ENCODE data around the gene PWWP2A.
"Not testable (repeated sequence)": the region's sequence is repeated elsewhere in the genome, so short reads cannot be mapped to it uniquely, and the experiment has no call there.

Gene PWWP2A

DNA sequence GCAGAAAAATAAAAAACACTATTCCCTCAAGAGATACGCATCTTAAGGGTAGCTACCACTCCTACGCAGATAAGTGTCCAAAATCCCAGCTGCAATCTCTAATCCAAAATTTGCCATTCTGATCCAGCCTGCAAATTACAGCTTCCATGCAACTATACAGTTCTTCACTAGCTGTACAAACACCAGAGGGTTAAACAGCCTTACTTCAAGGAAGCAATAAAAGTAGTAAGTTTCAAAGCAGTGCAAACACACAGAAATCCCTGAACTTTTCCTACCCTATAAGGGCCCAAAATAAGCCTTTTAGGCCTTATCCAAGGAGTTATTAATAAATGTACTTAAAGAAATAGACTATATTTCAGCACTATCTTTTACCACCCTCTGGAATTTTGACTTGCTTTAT lies 39.5 kb downstream of the PWWP2A start:
- no peak for DNase-seq (ENCODE audit: low read depth in 1 of 2, low spot score in 1 of 2)

DNA sequence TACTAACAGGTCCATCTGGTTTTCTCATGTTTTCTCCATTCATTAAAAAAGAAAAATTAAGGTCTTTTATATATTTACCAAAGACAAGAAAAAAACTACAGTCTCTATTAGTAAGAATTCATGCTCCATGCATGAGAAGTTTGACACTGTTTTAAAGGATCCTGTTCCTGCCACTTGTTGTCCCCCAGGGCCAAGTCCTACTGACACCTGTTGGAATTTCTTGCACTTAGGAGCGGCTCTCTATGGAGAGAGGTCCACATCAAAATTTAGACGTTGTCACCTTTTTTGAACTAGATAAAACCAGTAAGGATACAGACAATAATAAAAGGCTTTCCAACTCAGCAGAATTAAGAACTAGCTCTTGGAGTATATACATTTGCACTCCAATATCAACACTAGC lies 42.3 kb downstream of the PWWP2A start:
- DNase-seq (ENCODE audit: low read depth in 1 of 2, low spot score in 1 of 2): no peak

DNA sequence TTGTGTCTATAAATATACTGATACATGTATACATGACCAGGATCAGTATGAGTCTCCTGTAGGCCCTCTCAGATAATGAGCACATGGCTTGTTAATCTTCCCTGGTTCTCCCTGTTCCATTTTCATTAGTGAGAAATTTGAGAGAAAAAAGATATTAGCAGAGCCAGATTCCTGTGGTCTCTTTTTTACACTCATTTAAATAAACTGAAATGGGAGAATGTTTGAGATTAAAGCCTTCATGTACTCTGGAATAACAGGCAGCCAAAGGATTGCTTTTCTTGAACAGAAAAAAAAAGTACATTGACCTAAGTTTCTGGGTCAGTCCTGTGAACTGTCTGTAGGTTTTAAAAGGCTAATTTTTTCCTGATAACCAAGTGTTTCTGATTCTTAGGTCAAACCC lies 44.2 kb downstream of the PWWP2A start:
- no peak for DNase-seq (ENCODE audit: low read depth in 1 of 2, low spot score in 1 of 2)

DNA sequence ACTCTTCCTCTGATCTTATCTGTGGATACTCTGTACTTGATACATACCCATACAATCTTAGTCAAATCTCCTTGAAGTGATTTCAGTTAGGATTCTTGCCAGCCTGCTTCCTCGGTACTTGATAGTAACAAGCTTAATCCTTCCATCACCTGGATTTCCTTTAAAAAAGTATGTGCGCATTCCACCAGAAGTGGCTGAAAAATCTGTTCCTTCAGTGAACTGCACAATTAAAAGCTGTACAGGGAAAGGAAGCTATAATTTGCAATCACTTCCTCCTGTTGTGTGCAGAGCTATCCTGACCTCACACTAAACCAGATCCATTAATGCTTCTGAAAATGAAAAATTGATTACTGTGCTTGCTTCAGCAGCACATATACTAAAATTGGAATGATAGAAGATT lies 47.3 kb downstream of the PWWP2A start:
- no peak for DNase-seq (ENCODE audit: low read depth in 1 of 2, low spot score in 1 of 2)

DNA sequence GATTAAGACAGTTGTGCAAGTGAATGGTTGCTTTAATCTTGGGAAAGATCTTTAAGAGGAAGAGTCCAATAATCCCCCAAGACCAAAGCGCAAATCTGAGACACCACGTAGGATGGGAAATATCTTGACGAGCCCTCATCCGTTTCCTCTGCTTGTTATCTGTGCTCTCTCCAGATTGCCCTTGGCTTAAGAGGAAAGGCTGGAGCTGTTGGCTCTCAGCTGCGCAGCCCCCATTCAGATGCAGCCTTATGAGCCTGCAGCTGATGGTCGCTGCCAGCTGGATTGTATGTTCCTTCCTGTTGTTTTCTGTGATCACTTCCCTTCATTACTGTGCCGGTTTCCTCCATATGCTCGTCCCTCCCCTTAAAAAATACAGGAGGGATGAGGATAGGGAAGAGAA lies 47.7 kb downstream of the PWWP2A start:
- no peak for DNase-seq (ENCODE audit: low read depth in 1 of 2, low spot score in 1 of 2)

DNA sequence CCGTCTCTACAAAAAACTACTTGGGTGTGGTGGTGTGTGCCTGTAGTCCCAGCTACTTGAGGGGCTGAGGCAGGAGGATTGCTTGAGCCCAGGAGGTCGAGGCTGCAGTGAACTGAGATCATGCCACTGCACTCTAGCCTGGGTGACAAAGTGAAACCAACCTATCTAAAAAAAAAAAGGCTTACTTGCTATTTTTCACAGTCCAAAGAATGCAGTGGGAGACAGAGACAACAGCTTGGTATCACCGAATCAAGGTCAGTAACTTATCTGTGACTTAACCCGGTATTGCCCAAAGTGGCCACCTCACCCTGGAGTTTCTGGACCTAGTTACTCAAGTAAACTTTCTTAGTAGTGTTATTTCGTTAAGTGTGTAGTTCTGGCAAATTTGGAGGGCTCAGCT lies 50.1 kb downstream of the PWWP2A start:
- not testable (repeated sequence) for DNase-seq (ENCODE audit: low read depth in 1 of 2, low spot score in 1 of 2)

DNA sequence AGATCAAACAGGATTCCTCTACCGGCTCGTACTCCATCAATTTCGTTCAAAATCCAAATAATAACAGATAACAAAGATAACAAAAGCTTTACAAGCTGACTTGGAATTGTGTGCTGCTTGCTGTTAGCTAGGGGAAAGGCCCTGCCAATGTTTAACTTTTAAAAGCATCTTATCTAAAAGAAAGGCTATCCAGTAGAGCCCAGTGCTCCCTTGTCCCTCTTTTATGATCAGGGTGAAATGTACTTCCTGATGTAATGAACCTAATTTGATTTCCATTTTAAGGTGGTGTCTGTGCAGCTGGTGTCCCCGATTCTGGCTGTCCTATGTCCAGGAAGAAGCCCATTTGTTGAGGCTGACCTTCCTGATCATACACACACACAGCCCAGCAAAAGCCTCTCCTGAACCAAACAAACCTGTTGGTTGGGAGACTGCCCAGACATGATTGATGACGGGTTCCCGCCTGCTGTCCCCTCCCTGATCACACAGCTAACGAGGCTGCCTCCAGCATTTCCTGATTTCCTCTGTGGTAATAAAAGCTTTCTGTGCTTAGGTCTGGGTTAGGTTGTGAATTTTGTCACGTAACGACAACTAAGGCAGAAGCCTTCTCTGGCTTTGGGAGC lies 54.1 kb downstream of the PWWP2A start:
- no peak for DNase-seq (ENCODE audit: low read depth in 1 of 2, low spot score in 1 of 2)

DNA sequence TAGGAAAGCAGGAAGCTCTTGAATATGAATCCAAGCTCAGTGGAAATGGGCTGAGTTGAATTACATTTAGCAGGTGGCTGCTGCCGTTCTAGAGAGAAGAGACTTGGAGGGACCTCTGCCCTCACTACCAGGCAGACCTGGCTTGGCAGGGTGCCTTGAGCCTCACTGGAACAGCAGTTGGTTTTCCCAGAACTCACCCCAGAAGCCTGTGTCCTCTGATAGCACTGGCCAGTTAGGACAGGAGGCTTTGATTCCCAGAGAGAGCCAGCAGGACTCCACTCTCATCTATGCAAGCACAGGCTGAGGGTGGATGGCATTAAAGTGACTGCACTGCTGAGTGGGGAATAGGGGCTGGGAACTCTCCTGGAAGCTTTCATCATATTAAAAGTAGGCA lies 54.8 kb downstream of the PWWP2A start:
- DNase-seq (ENCODE audit: low read depth in 1 of 2, low spot score in 1 of 2): no peak

DNA sequence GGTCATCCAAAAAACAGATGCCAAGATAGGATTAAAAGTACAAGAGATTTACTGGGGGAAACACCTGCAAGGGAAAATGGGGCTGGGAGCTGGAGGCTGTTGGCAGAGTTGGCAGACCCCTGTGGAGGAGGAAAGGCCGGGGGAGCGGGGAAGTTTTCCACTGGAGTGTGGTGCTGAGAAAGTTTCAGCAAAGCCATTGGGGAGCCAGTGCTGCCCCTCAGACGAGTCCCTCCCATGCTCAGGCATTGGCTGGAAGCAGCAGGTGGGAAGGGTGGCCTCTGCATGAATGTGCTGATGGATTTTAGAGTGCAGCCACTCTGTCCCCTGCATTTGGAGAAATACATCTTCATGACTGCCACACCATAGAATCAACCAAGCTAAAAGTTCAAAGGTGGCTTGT lies 57.5 kb downstream of the PWWP2A start:
- DNase-seq (ENCODE audit: low read depth in 1 of 2, low spot score in 1 of 2): no peak

DNA sequence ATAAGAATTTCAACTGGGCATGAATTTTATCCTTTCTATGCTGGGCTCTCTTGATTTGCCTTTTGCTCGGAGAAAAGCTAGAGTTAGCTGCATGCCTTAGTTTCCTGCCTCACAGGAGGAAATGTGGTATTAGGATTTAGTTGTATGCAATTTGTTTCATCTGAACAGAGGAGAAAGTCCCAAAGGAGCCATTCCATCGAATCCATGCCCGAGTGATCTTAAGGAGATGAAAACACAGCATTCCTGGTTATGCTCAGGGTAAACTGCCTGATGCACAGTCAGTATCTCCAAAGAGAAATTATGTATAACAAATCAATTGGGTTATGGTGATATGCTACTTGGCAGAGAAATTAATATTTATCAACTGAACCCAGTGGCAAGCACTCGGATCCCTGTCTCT lies 59.2 kb downstream of the PWWP2A start:
- no peak for DNase-seq (ENCODE audit: low read depth in 1 of 2, low spot score in 1 of 2)

DNA sequence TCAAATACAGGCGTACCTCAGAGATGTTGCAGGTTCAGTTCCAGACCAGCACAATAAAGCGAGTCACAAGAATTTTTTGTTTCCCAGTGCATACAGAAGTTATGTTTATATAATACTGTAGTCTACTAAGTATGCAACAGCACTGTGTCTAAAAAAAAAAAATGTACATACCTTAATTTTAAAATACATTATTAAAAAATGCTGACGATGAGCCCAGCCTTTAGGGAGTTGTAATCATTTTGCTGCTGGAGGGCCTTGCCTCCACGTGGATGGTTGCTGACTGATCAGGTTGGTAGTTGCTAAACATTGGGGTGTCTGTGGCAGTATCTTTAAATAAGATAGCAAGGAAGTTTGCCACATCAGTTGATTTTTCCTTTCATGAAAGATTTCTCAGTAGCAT lies 62.0 kb downstream of the PWWP2A start:
- no peak for DNase-seq (ENCODE audit: low read depth in 1 of 2, low spot score in 1 of 2)

DNA sequence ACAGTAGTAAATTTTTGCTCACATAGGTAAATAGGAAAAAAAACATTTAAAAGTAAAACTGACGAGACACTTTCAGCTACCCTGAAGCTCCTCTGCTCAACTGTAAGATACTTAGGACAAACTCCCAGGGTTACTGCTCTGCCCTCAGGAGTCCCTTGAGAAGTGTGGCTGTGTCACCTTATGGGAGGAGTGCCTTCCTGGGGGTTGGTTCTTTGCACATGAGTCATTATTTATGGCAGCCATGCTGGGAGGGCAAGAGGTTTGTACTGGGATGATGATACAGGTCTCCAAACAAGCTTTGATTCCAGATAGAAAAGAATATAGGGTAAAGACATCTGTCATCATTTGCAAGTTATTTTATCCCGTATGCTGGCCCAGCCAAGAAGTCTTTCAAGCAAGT lies 64.4 kb downstream of the PWWP2A start:
- DNase-seq (ENCODE audit: low read depth in 1 of 2, low spot score in 1 of 2): no peak

DNA sequence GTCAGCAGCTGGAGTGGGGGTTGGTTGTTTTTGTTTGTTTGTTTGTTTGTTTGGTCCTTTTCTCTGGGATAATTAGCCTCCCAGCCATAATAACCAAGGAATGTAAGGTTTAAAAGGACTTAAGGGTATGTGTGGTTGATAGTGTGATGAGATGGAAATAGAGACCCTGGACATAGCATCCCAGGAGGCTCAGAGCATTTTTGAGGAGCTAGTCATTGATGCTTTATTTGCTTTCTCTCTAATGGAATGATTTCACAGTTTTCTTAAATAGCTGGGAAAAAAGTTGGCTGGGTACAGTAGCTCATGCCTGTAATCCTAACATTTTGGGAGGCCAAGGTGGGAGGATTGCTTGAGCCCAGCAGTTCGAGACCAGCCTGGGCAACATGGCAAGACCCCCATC lies 65.2 kb downstream of the PWWP2A start:
- DNase-seq (ENCODE audit: low read depth in 1 of 2, low spot score in 1 of 2): no peak

DNA sequence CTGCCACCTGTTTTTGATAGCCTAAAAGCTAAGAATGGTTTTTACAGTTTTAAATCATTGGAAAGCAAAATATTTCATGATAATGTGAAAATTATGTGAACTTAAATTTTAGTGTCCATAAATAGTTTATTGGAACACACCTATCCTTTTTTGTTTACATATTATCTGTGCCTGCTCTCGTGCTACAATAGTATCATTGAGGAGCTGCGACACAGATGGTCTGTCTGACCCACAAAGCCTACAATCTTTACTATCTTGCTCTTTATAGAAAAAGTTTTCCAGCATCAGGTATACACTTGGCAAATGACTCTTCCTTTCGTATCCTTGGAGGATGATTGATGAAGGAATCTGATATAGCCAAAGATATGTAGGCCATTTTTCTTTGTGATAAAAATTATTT lies 70.2 kb downstream of the PWWP2A start:
- DNase-seq (ENCODE audit: low read depth in 1 of 2, low spot score in 1 of 2): no peak

DNA sequence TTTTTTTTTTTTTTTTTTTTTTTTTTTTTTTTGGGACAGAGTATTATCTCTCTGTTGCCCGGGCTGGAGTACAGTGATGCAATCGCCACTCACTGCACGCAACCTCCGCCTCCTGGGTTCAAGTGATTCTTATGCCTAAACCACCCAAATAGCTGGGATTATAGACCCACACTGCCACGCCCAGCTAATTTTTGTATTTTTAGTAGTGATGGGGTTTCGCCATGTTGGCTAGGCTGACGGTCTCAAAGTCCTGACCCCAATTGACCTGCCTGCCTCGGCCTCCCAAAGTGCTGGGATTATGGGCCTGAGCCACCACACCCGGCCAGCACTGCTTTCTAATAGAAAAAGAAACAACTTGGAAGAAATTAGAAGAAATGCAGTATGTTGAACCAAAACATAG lies 71.1 kb downstream of the PWWP2A start:
- no peak for DNase-seq (ENCODE audit: low read depth in 1 of 2, low spot score in 1 of 2)

DNA sequence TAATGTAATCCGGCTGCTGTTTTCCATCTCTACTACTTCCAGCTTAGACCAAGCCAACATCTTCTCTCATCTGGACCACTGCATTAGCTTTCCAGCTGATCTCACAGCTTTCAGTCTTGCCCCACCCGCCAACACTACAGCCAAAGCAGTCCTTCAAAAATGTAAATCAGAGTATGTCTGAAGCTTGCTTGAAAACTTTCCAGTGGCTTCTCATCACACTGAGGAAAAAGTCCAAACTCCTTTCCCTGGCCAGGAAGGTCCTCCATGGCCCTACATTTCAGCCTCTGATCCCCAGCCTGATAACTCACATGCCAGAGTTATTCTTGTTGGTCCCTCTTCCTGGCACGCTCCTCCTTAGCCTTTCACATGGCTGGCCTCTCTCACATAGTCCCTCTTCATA lies 71.8 kb downstream of the PWWP2A start:
- no peak for DNase-seq (ENCODE audit: low read depth in 1 of 2, low spot score in 1 of 2)

DNA sequence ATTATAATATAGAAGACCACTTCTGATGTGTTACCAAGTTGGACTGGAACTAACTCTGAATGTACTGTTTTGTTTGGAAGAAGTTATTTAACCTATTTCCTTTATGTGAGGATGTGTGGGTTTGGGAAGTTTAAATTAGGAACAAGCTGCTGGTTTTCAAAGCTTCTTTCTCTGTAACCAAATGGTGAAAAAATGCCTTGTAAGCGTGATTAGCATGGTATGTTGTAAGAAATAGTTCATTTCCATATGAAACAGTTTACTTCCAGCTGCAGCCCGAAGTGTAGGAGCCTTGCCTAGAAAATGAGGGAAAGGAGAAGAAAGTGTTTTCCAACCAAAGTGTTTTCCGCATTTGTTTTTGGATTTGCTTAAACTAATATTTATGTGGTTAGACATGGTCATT lies 74.3 kb downstream of the PWWP2A start:
- no peak for DNase-seq (ENCODE audit: low read depth in 1 of 2, low spot score in 1 of 2)

DNA sequence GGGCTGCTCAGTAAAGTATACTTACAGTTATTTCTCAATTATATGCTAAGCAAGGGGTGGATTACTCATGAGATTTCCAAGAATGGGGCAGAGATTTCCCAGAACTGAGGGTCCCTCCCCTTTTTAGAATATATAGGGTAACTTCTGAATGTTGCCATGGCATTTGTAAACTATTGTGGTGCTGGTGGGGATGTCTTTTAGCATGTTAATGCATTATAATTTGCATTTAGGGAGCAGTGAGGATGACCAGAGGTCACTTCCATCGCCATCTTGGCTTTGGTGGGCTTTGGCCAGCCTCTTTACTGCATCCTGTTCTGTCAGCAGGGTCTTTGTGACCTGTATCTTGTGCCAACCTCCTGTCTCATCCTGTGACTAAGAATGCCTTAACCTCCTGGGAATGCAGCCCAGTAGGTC lies 74.9 kb downstream of the PWWP2A start:
- DNase-seq (ENCODE audit: low read depth in 1 of 2, low spot score in 1 of 2): no peak

DNA sequence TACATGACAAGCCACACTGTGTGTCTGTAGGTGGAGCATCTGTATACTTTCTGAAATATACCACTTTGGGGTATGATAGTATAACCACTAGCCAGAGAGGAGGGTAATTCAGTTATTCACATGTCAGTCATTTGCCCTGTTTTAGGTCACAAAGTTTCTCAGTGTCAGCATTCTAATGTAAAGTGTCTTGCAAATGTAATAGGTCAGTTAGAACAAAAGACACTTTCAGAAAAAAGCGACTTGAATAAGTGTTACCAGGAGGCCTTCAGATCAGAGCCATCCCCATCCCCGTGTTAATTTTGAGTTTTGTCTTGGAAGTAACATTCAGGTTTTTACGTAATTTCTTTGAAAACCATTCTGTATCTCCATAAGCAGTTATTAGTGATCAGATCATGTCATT lies 76.6 kb downstream of the PWWP2A start:
- DNase-seq (ENCODE audit: low read depth in 1 of 2, low spot score in 1 of 2): no peak

Data from stimulated activated CD4-positive, alpha-beta T cell treated with anti-CD3 and anti-CD28 coated beads, Interleukin-15, amount 100 ng/mL, for 1 hour (primary cell).